Lung microvascular endothelial cell (primary cell): ENCODE measurements around the gene COL18A1. TPM values are rescaled to one million over a fixed set of nuclear protein-coding genes. Genes with fewer than 3 reads are reported as not detected.
"Not testable (repeated sequence)": the region's sequence is repeated elsewhere in the genome, so short reads cannot be mapped to it uniquely, and the experiment has no call there.

ENCODE experiments used
- DNase-seq, 2 donors: peaks; one replicate each; pipeline versions ENCODE4 v3.0.0 to v3.0.0-alpha.2; 2010; ENCODE audit warnings: low read depth in 2 of 2
- total RNA-seq: library from RNA; depleted of rRNA; stranded (reverse); fragments of >200 nt; gene quantifications from 2 replicates; pipeline ENCODE4 v1.2.1, GENCODE V29; 2014

COL18A1 gene
- total RNA-seq, 1 donor from 2014 or later = 139 TPM

- DNase-seq = no peak
Measured at GRCh38 chr21:45493401-45494001, 88.5 kb downstream of the COL18A1 start.

- DNase-seq = no peak
Measured at GRCh38 chr21:45494135-45494850, 89.3 kb downstream of the COL18A1 start.

- DNase-seq = no peak
Measured at GRCh38 chr21:45494851-45495680, 90.1 kb downstream of the COL18A1 start.

- DNase-seq = no peak
Measured at GRCh38 chr21:45496151-45496967, 91.4 kb downstream of the COL18A1 start.

- no peak for DNase-seq
Measured at GRCh38 chr21:45496968-45497845, 92.2 kb downstream of the COL18A1 start.

- DNase-seq = no peak
Measured at GRCh38 chr21:45497846-45498645, 93.1 kb downstream of the COL18A1 start.

GRCh38 chr21:45498646-45499000 lies 93.7 kb downstream of the COL18A1 start:
- DNase-seq = no peak

- DNase-seq = no peak
Measured at GRCh38 chr21:45499201-45499750, 94.3 kb downstream of the COL18A1 start.

GRCh38 chr21:45499970-45500577 lies 95.1 kb downstream of the COL18A1 start:
- no peak for DNase-seq

- DNase-seq = not testable (repeated sequence)
Measured at GRCh38 chr21:45501081-45502005, 96.4 kb downstream of the COL18A1 start.

- DNase-seq = no peak
Measured at GRCh38 chr21:45502006-45502345, 97.0 kb downstream of the COL18A1 start.

- DNase-seq = no peak
Measured at GRCh38 chr21:45502600-45502999, 97.6 kb downstream of the COL18A1 start.

GRCh38 chr21:45503226-45503625 lies 98.3 kb downstream of the COL18A1 start:
- not testable (repeated sequence) for DNase-seq

GRCh38 chr21:45504021-45504515 lies 99.1 kb downstream of the COL18A1 start:
- DNase-seq = no peak

- no peak for DNase-seq
Measured at GRCh38 chr21:45504516-45505415, 99.8 kb downstream of the COL18A1 start.

- no peak for DNase-seq
Measured at GRCh38 chr21:45505416-45506021, 100.6 kb downstream of the COL18A1 start.
